ENCODE measurements around the gene EIF2S2. TPM values are rescaled to one million over a fixed set of nuclear protein-coding genes. Genes with fewer than 3 reads are reported as not detected.

Gene EIF2S2
- polyA plus RNA-seq, 2 of the 4 experiments (the other 2 are of a cell fraction) = 149 to 227 TPM

- Histone ChIP-seq H3K27ac (no peak overlapping the region), H3K9me3 (no peaks in the 10 kb centered on the region), H3K4me3 (no peak overlapping the region), H3K4me2 (no peak overlapping the region), H3K4me1 (no peaks in the 10 kb centered on the region)
- CTCF ChIA-PET = interaction anchor here (0.9 to 3.2 kb wide), 3 partner anchors 14 to 47 kb away, joined by 3 to 31 read pairs (median 4); no protein-coding TSS in a partner anchor
- POLR2A ChIA-PET = no interaction called here
- 92% methylated on average over 2 of the region's 2 CpGs for WGBS (ENCODE audit: missing lambda C conversion rate)
- no peak for ATAC-seq
- TF ChIP-seq REST (IDR thresholded peaks at IDR 0.05) (no peak), RFX5 (IDR thresholded peaks at IDR 0.05) (no peak), ESRRA (IDR thresholded peaks at IDR 0.05; ENCODE audit: borderline replicate concordance, low read length) (no peak), HES2 (IDR thresholded peaks at IDR 0.05) (no peak), NFE2L2 (conservative IDR thresholded peaks at IDR 0.05; ENCODE audit: low read length) (no peak), CEBPB (IDR thresholded peaks at IDR 0.05) (no peak), POLR2A (IDR thresholded peaks at IDR 0.05; ENCODE audit: low read length) (no peak), NPAS2 (CRISPR knock-in tag; IDR thresholded peaks at IDR 0.05; ENCODE audit: borderline replicate concordance) (no peak), EHMT2 (IDR thresholded peaks at IDR 0.05; ENCODE audit: low read depth) (no peak), RAD21 (conservative IDR thresholded peaks at IDR 0.05 in 1 of 2, IDR thresholded peaks at IDR 0.05 in 1 of 2) (no peak), SMC3 (IDR thresholded peaks at IDR 0.05) (no peak), TP53 (CRISPR knock-in tag; IDR thresholded peaks at IDR 0.05) (no peak), RNF2 (IDR thresholded peaks at IDR 0.05; ENCODE audit: borderline replicate concordance, low read depth) (no peak)
- DNase-seq (ENCODE audit: low read depth in 1 of 2, low spot score in 1 of 2) = no peak
- FAIRE-seq = no peak
Observed at GRCh38 chr20:34083781-34084180, 28.3 kb downstream of the EIF2S2 start.

- POLR2A ChIA-PET = interaction anchor here (0.7 to 1.2 kb wide), 2 partner anchors 10 to 593 kb away, joined by 3 to 4 read pairs; partner anchors contain the start of gene CBFA2T2
- no peak for FAIRE-seq
- Histone ChIP-seq H3K27ac (no peak overlapping the region), H3K4me1 (no peaks in the 10 kb centered on the region), H3K9me3 (no peaks in the 10 kb centered on the region), H3K4me2 (no peak overlapping the region), H3K4me3 (no peak overlapping the region)
- CTCF ChIA-PET = interaction anchor here (1.4 to 3.2 kb wide), 2 partner anchors 14 to 48 kb away, joined by 4 to 31 read pairs; no protein-coding TSS in a partner anchor
- WGBS (ENCODE audit: missing lambda C conversion rate) = 75% methylated on average over 7 of the region's 7 CpGs
- no peak for TF ChIP-seq ZFP36 (IDR thresholded peaks at IDR 0.05; ENCODE audit: borderline replicate concordance, partially characterized antibody)
- TF ChIP-seq MAX (IDR thresholded peaks at IDR 0.05) = 0 out of 2 replicates have a peak, but pooled peaks have one; percentile 28
- TF ChIP-seq ZSCAN20 (CRISPR knock-in tag; IDR thresholded peaks at IDR 0.05) = no peak
- no peak for TF ChIP-seq MAZ (IDR thresholded peaks at IDR 0.05; ENCODE audit: borderline replicate concordance, low read depth, low read length)
- peak in 1 of 2 experiments; percentile 33 for DNase-seq (ENCODE audit: low read depth in 1 of 2, low spot score in 1 of 2)
- ATAC-seq = peak in 1 of 2 experiments; percentile 37; a peak in 4 of 6 replicates
Observed at GRCh38 chr20:34083137-34083536, 28.9 kb downstream of the EIF2S2 start.

- CTCF ChIA-PET = interaction anchor here (1.1 to 3.2 kb wide), 3 partner anchors 13 to 428 kb away, joined by 3 to 31 read pairs (median 4); no protein-coding TSS in a partner anchor
- H3K4me3 ChIP-seq = no peak overlapping the region
- no peak overlapping the region for H3K27ac ChIP-seq
- no peaks in the 10 kb centered on the region for H3K4me1 ChIP-seq
- no peaks in the 10 kb centered on the region for H3K9me3 ChIP-seq
- ATAC-seq (no peak), DNase-seq (ENCODE audit: low read depth in 1 of 2, low spot score in 1 of 2) (no peak), FAIRE-seq (no peak)
- no peak overlapping the region for H3K4me2 ChIP-seq
- POLR2A ChIA-PET = interaction anchor here (0.8 to 1.2 kb wide), 2 partner anchors 414 to 593 kb away, joined by 3 to 4 read pairs; partner anchors contain the start of gene CBFA2T2
- 89% methylated on average over 8 of the region's 8 CpGs for WGBS (ENCODE audit: missing lambda C conversion rate)
- TF ChIP-seq MAZ (IDR thresholded peaks at IDR 0.05; ENCODE audit: borderline replicate concordance, low read depth, low read length) (no peak), HOXA7 (CRISPR knock-in tag; IDR thresholded peaks at IDR 0.05) (no peak), CHD4 (IDR thresholded peaks at IDR 0.05; ENCODE audit: borderline replicate concordance) (no peak)
Observed at GRCh38 chr20:34082232-34082887, 29.7 kb downstream of the EIF2S2 start.

All from A549 (cell line).